NCI-H82 (cell line): ENCODE results near the gene DDIT4.
"Not testable (repeated sequence)": the region's sequence is repeated elsewhere in the genome, so short reads cannot be mapped to it uniquely, and the experiment has no call there.

Source experiments
- DNase-seq: peaks from one replicate; lab custom pipeline; 2025; lab: John Stamatoyannopoulos, UW

The DDIT4 gene

GRCh38 chr10:72267819-72268399, 5.8 kb upstream of the DDIT4 start:
- no peak for DNase-seq

GRCh38 chr10:72268475-72269200, 5.1 kb upstream of the DDIT4 start:
- not testable (repeated sequence) for DNase-seq

GRCh38 chr10:72270607-72271281, 3.0 kb upstream of the DDIT4 start:
- no peak for DNase-seq

- peak; percentile 88 for DNase-seq
Observed at GRCh38 chr10:72272689-72273409, 875 bp upstream of the DDIT4 start.

GRCh38 chr10:72274213-72274729, 547 bp downstream of the DDIT4 start:
- DNase-seq, result no peak

- peak; percentile 68 for DNase-seq
Observed at GRCh38 chr10:72274730-72275350, 1.1 kb downstream of the DDIT4 start.

GRCh38 chr10:72275351-72276012, 1.8 kb downstream of the DDIT4 start:
- DNase-seq, result peak; percentile 83

GRCh38 chr10:72276013-72276387, 2.3 kb downstream of the DDIT4 start:
- peak; percentile 51 for DNase-seq

GRCh38 chr10:72276421-72277339, 3.0 kb downstream of the DDIT4 start:
- DNase-seq, result no peak

GRCh38 chr10:72277340-72277995, 3.7 kb downstream of the DDIT4 start:
- no peak for DNase-seq

GRCh38 chr10:72277996-72278667, 4.4 kb downstream of the DDIT4 start:
- no peak for DNase-seq

GRCh38 chr10:72278668-72279393, 5.1 kb downstream of the DDIT4 start:
- no peak for DNase-seq

- not testable (repeated sequence) for DNase-seq
Observed at GRCh38 chr10:72279587-72279986, 5.9 kb downstream of the DDIT4 start.

GRCh38 chr10:72283131-72283530, 9.4 kb downstream of the DDIT4 start:
- no peak for DNase-seq

- DNase-seq, result no peak
Observed at GRCh38 chr10:72285972-72286521, 12.3 kb downstream of the DDIT4 start.

GRCh38 chr10:72291019-72291532, 17.4 kb downstream of the DDIT4 start:
- no peak for DNase-seq

GRCh38 chr10:72292223-72292691, 18.5 kb downstream of the DDIT4 start:
- DNase-seq, result no peak
